SU-DHL-6 (cell line): ENCODE measurements around the gene FIBP.

Experiments used
- CTCF ChIP-seq: fragments of 200-600 bp; sonication (generic); IDR thresholded peaks from one replicate; pipeline ENCODE4 v1.5.1; 2017; ENCODE audit warnings: antibody characterized with exemption, mild to moderate bottlenecking, low read length, moderate library complexity; ENCODE audit not compliant: insufficient read depth, poor library complexity, severe bottlenecking
- EZH2phosphoT487 ChIP-seq: fragments of 200-600 bp; sonication (generic), shearing (Covaris generic); conservative IDR thresholded peaks from 2 replicates; pipeline ENCODE4 v1.6.1; 2018; ENCODE audit warnings: mild to moderate bottlenecking, antibody characterized with exemption, low read length, moderate library complexity, mixed read lengths

GRCh38 chr11:65883786-65884715, 4.2 kb downstream of the FIBP start:
- TF ChIP-seq CTCF (no peak), EZH2phosphoT487 (no peak)
